ENCODE results near the gene GTPBP4. TPM values are rescaled to one million over a fixed set of nuclear protein-coding genes. Genes with fewer than 3 reads are reported as not detected.
A peak's percentile ranks its signal among the peaks of the same experiment; 100 is the strongest.

The GTPBP4 gene
- total and polyA plus RNA-seq, 2 donors = 32.0 to 39.4 TPM

GRCh38 chr10:1040133-1040532 lies 51.9 kb downstream of the GTPBP4 start:
- Histone ChIP-seq H3K4me1 (ENCODE audit: control insufficient read depth in 2 of 2, insufficient read depth in 2 of 2, low read length in 2 of 2) (peaks cover 0 to 10% of the 10 kb centered on the region in 2 donors), H3K9me3 (ENCODE audit: control insufficient read depth in 2 of 2, insufficient read depth in 1 of 2, low read length in 1 of 2) (no peaks in the 10 kb centered on the region), H3K27me3 (ENCODE audit: control insufficient read depth in 2 of 2, insufficient read depth in 1 of 2, low read length in 1 of 2) (no peaks in the 10 kb centered on the region), H3K36me3 (ENCODE audit: control insufficient read depth in 2 of 2, insufficient read depth in 2 of 2, low read length in 1 of 2) (peaks cover 11 to 40% of the 10 kb centered on the region in 2 donors), H3K27ac (ENCODE audit: low read depth in 1 of 2, low read length in 1 of 2) (no peak overlapping the region), H3K4me3 (ENCODE audit: low read length in 2 of 2) (no peak overlapping the region)
- WGBS = 97% methylated on average over 3 of the region's 3 CpGs
- no peak for DNase-seq (ENCODE audit: low read depth in 6 of 9, low spot score in 9 of 9)

DNA sequence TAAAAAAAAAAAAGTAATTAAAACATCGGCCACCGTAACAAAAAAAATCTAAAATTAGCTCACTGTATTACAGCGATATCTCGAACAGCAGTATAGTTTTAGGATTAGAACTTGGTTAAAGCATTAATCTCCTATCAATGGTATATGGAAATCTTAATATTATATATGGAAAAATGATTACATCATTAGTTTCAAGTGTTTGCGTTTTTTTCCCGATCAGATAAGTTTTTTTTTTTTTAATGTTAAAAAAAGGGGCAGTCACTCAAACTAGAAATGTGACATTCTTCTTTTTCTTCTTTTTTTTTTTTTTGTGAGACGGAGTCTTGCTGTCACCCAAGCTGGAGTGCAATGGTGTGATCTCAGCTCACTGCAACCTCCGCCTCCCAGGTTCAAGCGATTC lies 53.3 kb downstream of the GTPBP4 start:
- peaks cover 0 to 10% of the 10 kb centered on the region in 2 donors for H3K4me1 ChIP-seq (ENCODE audit: control insufficient read depth in 2 of 2, insufficient read depth in 2 of 2, low read length in 2 of 2)
- H3K36me3 ChIP-seq (ENCODE audit: control insufficient read depth in 2 of 2, insufficient read depth in 2 of 2, low read length in 1 of 2) = peaks cover 11 to 40% of the 10 kb centered on the region in 2 donors
- H3K27ac ChIP-seq (ENCODE audit: low read depth in 1 of 2, low read length in 1 of 2) = no peak overlapping the region

DNA sequence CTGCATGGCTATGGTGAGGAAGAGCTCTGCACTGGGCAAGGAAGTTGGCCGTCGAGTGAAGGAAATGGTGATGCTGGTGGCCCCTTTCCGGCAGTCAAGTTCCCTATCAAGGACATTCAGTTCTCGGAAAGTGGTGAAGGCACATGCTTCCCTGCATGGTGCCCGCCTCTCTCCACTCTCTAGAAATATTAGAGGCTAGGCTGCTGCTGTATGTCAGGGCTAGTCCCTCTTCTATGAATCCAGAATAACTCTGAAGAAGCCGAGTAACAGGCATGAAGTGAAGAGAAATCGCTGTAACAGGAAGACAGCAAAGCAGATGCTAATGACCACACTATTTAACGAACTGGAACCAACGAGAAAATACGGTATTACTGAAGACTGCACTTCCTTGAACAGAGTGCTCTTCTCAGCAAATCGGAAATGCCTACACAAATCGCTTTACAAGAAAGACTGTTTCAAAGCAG lies 55.3 kb downstream of the GTPBP4 start:
- peak in 1 of 9 donors; percentile 56 for DNase-seq (ENCODE audit: low read depth in 6 of 9, low spot score in 9 of 9)
- peaks cover 6 to 25% of the 10 kb centered on the region in 2 donors for H3K36me3 ChIP-seq (ENCODE audit: control insufficient read depth in 2 of 2, insufficient read depth in 2 of 2, low read length in 1 of 2)
- no peak overlapping the region for H3K4me3 ChIP-seq (ENCODE audit: low read length in 2 of 2)
- H3K9me3 ChIP-seq (ENCODE audit: control insufficient read depth in 2 of 2, insufficient read depth in 1 of 2, low read length in 1 of 2) = no peaks in the 10 kb centered on the region
- peaks cover 8 to 16% of the 10 kb centered on the region in 2 donors for H3K4me1 ChIP-seq (ENCODE audit: control insufficient read depth in 2 of 2, insufficient read depth in 2 of 2, low read length in 2 of 2)
- peak overlapping the region; percentile 36 to 64 for H3K27ac ChIP-seq (ENCODE audit: low read depth in 1 of 2, low read length in 1 of 2)
- 44% methylated on average over 12 of the region's 12 CpGs for WGBS
- H3K27me3 ChIP-seq (ENCODE audit: control insufficient read depth in 2 of 2, insufficient read depth in 1 of 2, low read length in 1 of 2) = no peaks in the 10 kb centered on the region

More for the DNA sequence above, 53.3 kb downstream of the GTPBP4 start:
- no peak overlapping the region for H3K4me3 ChIP-seq (ENCODE audit: low read length in 2 of 2)
- WGBS = 98% methylated on average over 9 of the region's 9 CpGs
- H3K9me3 ChIP-seq (ENCODE audit: control insufficient read depth in 2 of 2, insufficient read depth in 1 of 2, low read length in 1 of 2) = no peaks in the 10 kb centered on the region
- no peaks in the 10 kb centered on the region for H3K27me3 ChIP-seq (ENCODE audit: control insufficient read depth in 2 of 2, insufficient read depth in 1 of 2, low read length in 1 of 2)
- DNase-seq (ENCODE audit: low read depth in 6 of 9, low spot score in 9 of 9) = no peak

DNA sequence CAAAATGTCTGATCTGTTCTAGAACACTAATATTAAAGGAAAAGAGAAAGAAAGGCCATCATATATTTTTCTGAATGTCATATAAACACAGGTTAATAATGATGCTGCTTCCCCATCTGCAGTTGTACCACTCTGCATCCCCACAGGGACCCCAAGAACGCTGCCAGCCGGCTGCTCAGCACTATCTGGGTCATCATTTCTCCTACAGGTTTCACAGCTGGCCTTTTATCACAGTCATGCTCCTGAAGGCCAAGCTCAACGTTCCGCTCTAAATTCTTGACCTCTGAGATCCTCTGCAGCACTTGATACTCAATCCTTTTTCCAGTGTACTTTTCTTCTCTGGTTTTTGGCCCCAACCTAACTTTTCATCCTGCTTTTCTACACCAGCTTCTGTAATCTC lies 55.9 kb downstream of the GTPBP4 start:
- Histone ChIP-seq H3K36me3 (ENCODE audit: control insufficient read depth in 2 of 2, insufficient read depth in 2 of 2, low read length in 1 of 2) (peaks cover 6 to 25% of the 10 kb centered on the region in 2 donors), H3K4me1 (ENCODE audit: control insufficient read depth in 2 of 2, insufficient read depth in 2 of 2, low read length in 2 of 2) (peaks cover 8 to 16% of the 10 kb centered on the region in 2 donors), H3K4me3 (ENCODE audit: low read length in 2 of 2) (no peak overlapping the region), H3K9me3 (ENCODE audit: control insufficient read depth in 2 of 2, insufficient read depth in 1 of 2, low read length in 1 of 2) (peaks cover 0 to 3% of the 10 kb centered on the region in 2 donors), H3K27ac (ENCODE audit: low read depth in 1 of 2, low read length in 1 of 2) (peak overlapping the region; percentile 6 to 64), H3K27me3 (ENCODE audit: control insufficient read depth in 2 of 2, insufficient read depth in 1 of 2, low read length in 1 of 2) (no peaks in the 10 kb centered on the region)
- DNase-seq (ENCODE audit: low read depth in 6 of 9, low spot score in 9 of 9) = no peak
- 89% methylated on average over 4 of the region's 4 CpGs for WGBS

DNA sequence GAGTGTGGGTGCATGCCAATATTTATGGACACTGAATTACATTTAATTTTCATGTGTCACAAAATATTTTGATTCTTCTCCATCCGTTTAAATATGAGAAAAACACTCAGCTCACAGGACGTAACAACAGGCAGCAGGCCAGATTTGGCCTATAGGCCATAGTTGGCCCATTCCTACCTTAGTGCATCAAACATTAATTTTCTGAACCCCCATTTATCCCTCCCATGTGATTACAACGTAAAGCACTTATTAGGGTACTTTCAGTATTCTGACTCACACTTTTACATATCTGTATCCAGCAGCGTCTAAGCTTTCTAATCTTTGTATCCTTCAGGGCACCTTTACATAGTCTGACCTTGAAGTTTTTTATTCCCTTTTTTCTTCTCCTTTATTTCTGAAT lies 56.7 kb downstream of the GTPBP4 start:
- 96% methylated on average over 4 of the region's 4 CpGs for WGBS
- no peak for DNase-seq (ENCODE audit: low read depth in 6 of 9, low spot score in 9 of 9)
- no peak overlapping the region for H3K4me3 ChIP-seq (ENCODE audit: low read length in 2 of 2)
- no peak overlapping the region for H3K27ac ChIP-seq (ENCODE audit: low read depth in 1 of 2, low read length in 1 of 2)
- no peaks in the 10 kb centered on the region for H3K27me3 ChIP-seq (ENCODE audit: control insufficient read depth in 2 of 2, insufficient read depth in 1 of 2, low read length in 1 of 2)
- H3K4me1 ChIP-seq (ENCODE audit: control insufficient read depth in 2 of 2, insufficient read depth in 2 of 2, low read length in 2 of 2) = peaks cover 8 to 21% of the 10 kb centered on the region in 2 donors
- peaks cover 0 to 3% of the 10 kb centered on the region in 2 donors for H3K9me3 ChIP-seq (ENCODE audit: control insufficient read depth in 2 of 2, insufficient read depth in 1 of 2, low read length in 1 of 2)
- H3K36me3 ChIP-seq (ENCODE audit: control insufficient read depth in 2 of 2, insufficient read depth in 2 of 2, low read length in 1 of 2) = peaks cover 6 to 22% of the 10 kb centered on the region in 2 donors

- Histone ChIP-seq H3K9me3 (ENCODE audit: control insufficient read depth in 2 of 2, insufficient read depth in 1 of 2, low read length in 1 of 2) (peaks cover 0 to 3% of the 10 kb centered on the region in 2 donors), H3K27ac (ENCODE audit: low read depth in 1 of 2, low read length in 1 of 2) (no peak overlapping the region), H3K4me3 (ENCODE audit: low read length in 2 of 2) (no peak overlapping the region), H3K27me3 (ENCODE audit: control insufficient read depth in 2 of 2, insufficient read depth in 1 of 2, low read length in 1 of 2) (no peaks in the 10 kb centered on the region), H3K36me3 (ENCODE audit: control insufficient read depth in 2 of 2, insufficient read depth in 2 of 2, low read length in 1 of 2) (peaks cover 3 to 17% of the 10 kb centered on the region in 2 donors), H3K4me1 (ENCODE audit: control insufficient read depth in 2 of 2, insufficient read depth in 2 of 2, low read length in 2 of 2) (peaks cover 8 to 23% of the 10 kb centered on the region in 2 donors)
- WGBS = 90% methylated on average over 6 of the region's 6 CpGs
- DNase-seq (ENCODE audit: low read depth in 6 of 9, low spot score in 9 of 9) = no peak
Observed at GRCh38 chr10:1045415-1045814, 57.2 kb downstream of the GTPBP4 start.

- Histone ChIP-seq H3K36me3 (ENCODE audit: control insufficient read depth in 2 of 2, insufficient read depth in 2 of 2, low read length in 1 of 2) (peaks cover 9 to 26% of the 10 kb centered on the region in 2 donors), H3K4me3 (ENCODE audit: low read length in 2 of 2) (peak overlapping the region; percentile 87 to 91), H3K4me1 (ENCODE audit: control insufficient read depth in 2 of 2, insufficient read depth in 2 of 2, low read length in 2 of 2) (peaks cover 11 to 26% of the 10 kb centered on the region in 2 donors), H3K27ac (ENCODE audit: low read depth in 1 of 2, low read length in 1 of 2) (peak overlapping the region; percentile 53 to 100), H3K27me3 (ENCODE audit: control insufficient read depth in 2 of 2, insufficient read depth in 1 of 2, low read length in 1 of 2) (no peaks in the 10 kb centered on the region), H3K9me3 (ENCODE audit: control insufficient read depth in 2 of 2, insufficient read depth in 1 of 2, low read length in 1 of 2) (peaks cover 0 to 3% of the 10 kb centered on the region in 2 donors)
- no peak for DNase-seq (ENCODE audit: low read depth in 6 of 9, low spot score in 9 of 9)
- 12% methylated on average over 15 of the region's 15 CpGs for WGBS
Observed at GRCh38 chr10:1047937-1048336, 59.7 kb downstream of the GTPBP4 start.

DNA sequence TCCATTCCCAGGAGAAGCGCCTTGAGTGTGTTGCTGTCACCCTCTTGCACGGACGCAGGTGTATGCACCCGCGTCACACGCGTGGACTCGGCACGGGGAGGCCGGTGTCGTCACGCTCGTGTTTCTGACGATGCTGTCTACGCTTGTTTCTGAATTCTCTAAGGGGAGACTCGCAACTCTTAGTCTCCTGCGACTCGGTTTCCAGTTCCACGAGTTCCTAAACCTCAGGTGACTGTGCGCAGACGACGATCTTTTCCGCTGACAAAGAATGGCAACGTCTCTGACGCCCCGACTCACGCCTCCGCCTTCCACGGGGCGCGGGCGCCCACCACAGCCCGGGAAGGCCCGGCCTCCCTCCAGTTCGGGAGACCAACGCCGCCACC lies 60.1 kb downstream of the GTPBP4 start:
- H3K4me1 ChIP-seq (ENCODE audit: control insufficient read depth in 2 of 2, insufficient read depth in 2 of 2, low read length in 2 of 2) = peaks cover 11 to 25% of the 10 kb centered on the region in 2 donors
- peak in 2 of 9 donors; percentile 55 to 71 for DNase-seq (ENCODE audit: low read depth in 6 of 9, low spot score in 9 of 9)
- H3K36me3 ChIP-seq (ENCODE audit: control insufficient read depth in 2 of 2, insufficient read depth in 2 of 2, low read length in 1 of 2) = peaks cover 8 to 22% of the 10 kb centered on the region in 2 donors
- peak overlapping the region; percentile 99 to 100 for H3K27ac ChIP-seq (ENCODE audit: low read depth in 1 of 2, low read length in 1 of 2)
- peak overlapping the region; percentile 87 to 91 for H3K4me3 ChIP-seq (ENCODE audit: low read length in 2 of 2)
- WGBS = under 1% methylated on average over 37 of the region's 37 CpGs
- H3K9me3 ChIP-seq (ENCODE audit: control insufficient read depth in 2 of 2, insufficient read depth in 1 of 2, low read length in 1 of 2) = peaks cover 0 to 3% of the 10 kb centered on the region in 2 donors
- H3K27me3 ChIP-seq (ENCODE audit: control insufficient read depth in 2 of 2, insufficient read depth in 1 of 2, low read length in 1 of 2) = no peaks in the 10 kb centered on the region

GRCh38 chr10:1048732-1049424 lies 60.6 kb downstream of the GTPBP4 start, which contains the start of gene IDI1:
TSS of gene IDI1 (minus strand) at chr10:1049119. CDS start at chr10:1049003, 116 bp downstream.
- peak within 1 kb of the TSS; percentile 87 to 91 for H3K4me3 ChIP-seq (ENCODE audit: low read length in 2 of 2)
- WGBS = under 1% methylated on average over 83 of the region's 83 CpGs
- H3K27me3 ChIP-seq (ENCODE audit: control insufficient read depth in 2 of 2, insufficient read depth in 1 of 2, low read length in 1 of 2) = no peaks in the 10 kb centered on the region
- H3K27ac ChIP-seq (ENCODE audit: low read depth in 1 of 2, low read length in 1 of 2) = peak within 1 kb of the TSS; percentile 99 to 100
- peaks cover 11 to 21% of the 10 kb centered on the region in 2 donors for H3K4me1 ChIP-seq (ENCODE audit: control insufficient read depth in 2 of 2, insufficient read depth in 2 of 2, low read length in 2 of 2)
- H3K36me3 ChIP-seq (ENCODE audit: control insufficient read depth in 2 of 2, insufficient read depth in 2 of 2, low read length in 1 of 2) = peaks cover 6 to 19% of the 10 kb centered on the region in 2 donors
- DNase-seq (ENCODE audit: low read depth in 6 of 9, low spot score in 9 of 9) = peak; percentile 86 to 98 (median 95)
- H3K9me3 ChIP-seq (ENCODE audit: control insufficient read depth in 2 of 2, insufficient read depth in 1 of 2, low read length in 1 of 2) = peaks cover 0 to 3% of the 10 kb centered on the region in 2 donors
